ENCODE measurements around the gene DNMT3L. TPM values are rescaled to one million over a fixed set of nuclear protein-coding genes. Genes with fewer than 3 reads are reported as not detected.

DNMT3L gene
- total and polyA plus RNA-seq, 4 donors = 0.18 to 0.99 (median 0.25) TPM; not detected in 1

DNA sequence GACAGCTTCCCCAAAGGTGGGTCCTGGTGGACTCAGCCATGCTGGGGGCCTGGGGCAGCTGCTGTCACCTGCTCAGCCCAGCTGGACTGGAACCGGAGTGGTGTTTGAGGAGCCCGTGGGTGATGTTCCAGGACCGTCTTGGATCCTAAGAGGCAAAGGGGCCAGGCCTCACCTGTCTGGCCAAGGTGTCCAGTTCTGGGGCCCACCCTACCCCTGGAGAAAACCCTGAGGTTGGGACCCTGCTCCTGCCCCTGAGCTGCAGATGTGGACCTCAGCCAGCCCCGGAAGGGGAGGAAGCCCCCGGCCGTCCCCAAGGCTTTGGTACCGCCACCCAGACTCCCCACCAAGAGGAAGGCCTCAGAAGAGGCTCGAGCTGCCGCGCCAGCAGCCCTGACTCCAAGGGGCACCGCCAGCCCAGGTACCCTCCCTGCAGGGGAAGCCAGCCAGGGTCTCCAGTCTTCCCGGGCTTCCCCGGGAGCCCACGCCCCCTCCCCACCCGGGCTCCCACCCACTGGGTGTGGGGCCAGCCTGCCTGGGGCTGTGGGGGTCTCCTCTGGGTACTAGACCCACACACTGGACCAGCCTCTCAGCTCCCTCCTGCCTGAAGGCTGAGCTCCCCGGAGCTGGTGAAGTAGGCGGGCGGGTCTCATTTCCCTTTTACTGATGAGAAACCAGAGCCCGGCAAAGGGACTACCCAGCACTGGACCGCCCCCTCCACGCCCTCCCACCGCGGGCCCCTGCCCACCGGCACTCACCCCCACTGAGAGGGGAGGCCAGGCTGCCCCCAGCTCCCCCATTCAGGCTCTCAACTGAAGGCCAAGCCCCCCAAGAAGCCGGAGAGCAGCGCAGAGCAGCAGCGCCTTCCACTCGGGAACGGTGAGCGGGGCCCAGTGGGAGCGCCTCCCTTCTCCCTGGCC lies 25.3 kb upstream of the DNMT3L start:
- 82% methylated on average over 31 of the region's 31 CpGs for WGBS
- H3K4me3 ChIP-seq (ENCODE audit: low read depth in 1 of 3, low read length in 3 of 3) = no peak overlapping the region
- H3K27me3 ChIP-seq (ENCODE audit: control insufficient read depth in 4 of 4, insufficient read depth in 4 of 4, low read length in 3 of 4) = no peaks in the 10 kb centered on the region
- no peaks in the 10 kb centered on the region for H3K9me3 ChIP-seq (ENCODE audit: control insufficient read depth in 4 of 4, low read length in 3 of 4)
- TF ChIP-seq NR2F2 (IDR thresholded peaks at IDR 0.05) (no peak), GABPA (IDR thresholded peaks at IDR 0.05 in 1 of 2, conservative IDR thresholded peaks at IDR 0.05 in 1 of 2) (no peak), FOXA1 (IDR thresholded peaks at IDR 0.05) (no peak), JUND (IDR thresholded peaks at IDR 0.05) (no peak), HNF4A (conservative IDR thresholded peaks at IDR 0.05) (no peak), FOXA2 (IDR thresholded peaks at IDR 0.05) (no peak), SP1 (IDR thresholded peaks at IDR 0.05) (no peak), RAD21 (IDR thresholded peaks at IDR 0.05) (no peak), HNF4G (IDR thresholded peaks at IDR 0.05) (no peak), EGR1 (IDR thresholded peaks at IDR 0.05; ENCODE audit: low read depth in 2 of 2) (no peak), YY1 (IDR thresholded peaks at IDR 0.05) (no peak), RXRA (IDR thresholded peaks at IDR 0.05) (no peak), TAF1 (conservative IDR thresholded peaks at IDR 0.05) (no peak)
- TF ChIP-seq, protein P1, sequence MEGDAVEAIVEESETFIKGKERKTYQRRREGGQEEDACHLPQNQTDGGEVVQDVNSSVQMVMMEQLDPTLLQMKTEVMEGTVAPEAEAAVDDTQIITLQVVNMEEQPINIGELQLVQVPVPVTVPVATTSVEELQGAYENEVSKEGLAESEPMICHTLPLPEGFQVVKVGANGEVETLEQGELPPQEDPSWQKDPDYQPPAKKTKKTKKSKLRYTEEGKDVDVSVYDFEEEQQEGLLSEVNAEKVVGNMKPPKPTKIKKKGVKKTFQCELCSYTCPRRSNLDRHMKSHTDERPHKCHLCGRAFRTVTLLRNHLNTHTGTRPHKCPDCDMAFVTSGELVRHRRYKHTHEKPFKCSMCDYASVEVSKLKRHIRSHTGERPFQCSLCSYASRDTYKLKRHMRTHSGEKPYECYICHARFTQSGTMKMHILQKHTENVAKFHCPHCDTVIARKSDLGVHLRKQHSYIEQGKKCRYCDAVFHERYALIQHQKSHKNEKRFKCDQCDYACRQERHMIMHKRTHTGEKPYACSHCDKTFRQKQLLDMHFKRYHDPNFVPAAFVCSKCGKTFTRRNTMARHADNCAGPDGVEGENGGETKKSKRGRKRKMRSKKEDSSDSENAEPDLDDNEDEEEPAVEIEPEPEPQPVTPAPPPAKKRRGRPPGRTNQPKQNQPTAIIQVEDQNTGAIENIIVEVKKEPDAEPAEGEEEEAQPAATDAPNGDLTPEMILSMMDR (IDR thresholded peaks at IDR 0.05; ENCODE audit: low read depth, low read length, missing input control) = no peak
- TF ChIP-seq, protein P2, sequence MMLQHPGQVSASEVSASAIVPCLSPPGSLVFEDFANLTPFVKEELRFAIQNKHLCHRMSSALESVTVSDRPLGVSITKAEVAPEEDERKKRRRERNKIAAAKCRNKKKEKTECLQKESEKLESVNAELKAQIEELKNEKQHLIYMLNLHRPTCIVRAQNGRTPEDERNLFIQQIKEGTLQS (IDR thresholded peaks at IDR 0.05) = no peak
- TF ChIP-seq, protein P3, sequence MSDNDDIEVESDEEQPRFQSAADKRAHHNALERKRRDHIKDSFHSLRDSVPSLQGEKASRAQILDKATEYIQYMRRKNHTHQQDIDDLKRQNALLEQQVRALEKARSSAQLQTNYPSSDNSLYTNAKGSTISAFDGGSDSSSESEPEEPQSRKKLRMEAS (IDR thresholded peaks at IDR 0.05) = no peak
- TF ChIP-seq, protein P4, sequence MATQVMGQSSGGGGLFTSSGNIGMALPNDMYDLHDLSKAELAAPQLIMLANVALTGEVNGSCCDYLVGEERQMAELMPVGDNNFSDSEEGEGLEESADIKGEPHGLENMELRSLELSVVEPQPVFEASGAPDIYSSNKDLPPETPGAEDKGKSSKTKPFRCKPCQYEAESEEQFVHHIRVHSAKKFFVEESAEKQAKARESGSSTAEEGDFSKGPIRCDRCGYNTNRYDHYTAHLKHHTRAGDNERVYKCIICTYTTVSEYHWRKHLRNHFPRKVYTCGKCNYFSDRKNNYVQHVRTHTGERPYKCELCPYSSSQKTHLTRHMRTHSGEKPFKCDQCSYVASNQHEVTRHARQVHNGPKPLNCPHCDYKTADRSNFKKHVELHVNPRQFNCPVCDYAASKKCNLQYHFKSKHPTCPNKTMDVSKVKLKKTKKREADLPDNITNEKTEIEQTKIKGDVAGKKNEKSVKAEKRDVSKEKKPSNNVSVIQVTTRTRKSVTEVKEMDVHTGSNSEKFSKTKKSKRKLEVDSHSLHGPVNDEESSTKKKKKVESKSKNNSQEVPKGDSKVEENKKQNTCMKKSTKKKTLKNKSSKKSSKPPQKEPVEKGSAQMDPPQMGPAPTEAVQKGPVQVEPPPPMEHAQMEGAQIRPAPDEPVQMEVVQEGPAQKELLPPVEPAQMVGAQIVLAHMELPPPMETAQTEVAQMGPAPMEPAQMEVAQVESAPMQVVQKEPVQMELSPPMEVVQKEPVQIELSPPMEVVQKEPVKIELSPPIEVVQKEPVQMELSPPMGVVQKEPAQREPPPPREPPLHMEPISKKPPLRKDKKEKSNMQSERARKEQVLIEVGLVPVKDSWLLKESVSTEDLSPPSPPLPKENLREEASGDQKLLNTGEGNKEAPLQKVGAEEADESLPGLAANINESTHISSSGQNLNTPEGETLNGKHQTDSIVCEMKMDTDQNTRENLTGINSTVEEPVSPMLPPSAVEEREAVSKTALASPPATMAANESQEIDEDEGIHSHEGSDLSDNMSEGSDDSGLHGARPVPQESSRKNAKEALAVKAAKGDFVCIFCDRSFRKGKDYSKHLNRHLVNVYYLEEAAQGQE (IDR thresholded peaks at IDR 0.05) = no peak
- TF ChIP-seq, protein P5, sequence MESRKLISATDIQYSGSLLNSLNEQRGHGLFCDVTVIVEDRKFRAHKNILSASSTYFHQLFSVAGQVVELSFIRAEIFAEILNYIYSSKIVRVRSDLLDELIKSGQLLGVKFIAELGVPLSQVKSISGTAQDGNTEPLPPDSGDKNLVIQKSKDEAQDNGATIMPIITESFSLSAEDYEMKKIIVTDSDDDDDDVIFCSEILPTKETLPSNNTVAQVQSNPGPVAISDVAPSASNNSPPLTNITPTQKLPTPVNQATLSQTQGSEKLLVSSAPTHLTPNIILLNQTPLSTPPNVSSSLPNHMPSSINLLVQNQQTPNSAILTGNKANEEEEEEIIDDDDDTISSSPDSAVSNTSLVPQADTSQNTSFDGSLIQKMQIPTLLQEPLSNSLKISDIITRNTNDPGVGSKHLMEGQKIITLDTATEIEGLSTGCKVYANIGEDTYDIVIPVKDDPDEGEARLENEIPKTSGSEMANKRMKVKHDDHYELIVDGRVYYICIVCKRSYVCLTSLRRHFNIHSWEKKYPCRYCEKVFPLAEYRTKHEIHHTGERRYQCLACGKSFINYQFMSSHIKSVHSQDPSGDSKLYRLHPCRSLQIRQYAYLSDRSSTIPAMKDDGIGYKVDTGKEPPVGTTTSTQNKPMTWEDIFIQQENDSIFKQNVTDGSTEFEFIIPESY (IDR thresholded peaks at IDR 0.05) = no peak
- no peak for DNase-seq (ENCODE audit: low spot score)
- H3K9ac ChIP-seq (ENCODE audit: low read depth in 1 of 2, low read length in 2 of 2) = no peak overlapping the region
- H3K27ac ChIP-seq (ENCODE audit: low read depth in 1 of 2, low read length in 2 of 2) = no peak overlapping the region
- H3K4me1 ChIP-seq (ENCODE audit: control insufficient read depth in 4 of 4, insufficient read depth in 4 of 4, low read length in 3 of 4) = no peaks in the 10 kb centered on the region
- H3K36me3 ChIP-seq (ENCODE audit: control insufficient read depth in 4 of 4, insufficient read depth in 3 of 4, low read depth in 1 of 4, low read length in 3 of 4) = no peaks in the 10 kb centered on the region

Data from liver (tissue), 9 donors.